Sigmoid colon (tissue), 4 donors: ENCODE results near the gene SACM1L.

Experiments used
- EP300 ChIP-seq, 4 donors: sonication (generic); formaldehyde crosslinking; IDR thresholded peaks; one replicate each; pipeline ENCODE4 v1.6.1; 2017; ENCODE audit warnings: antibody characterized with exemption in 4 of 4
- TF ChIP-seq, protein P1 (sequence below), 4 experiments: fragments of 450-650 bp in 3 of 4; fragments of 200-600 bp in 1 of 4; IDR thresholded peaks; one replicate each; pipeline ENCODE4 v1.5.1; 2016 to 2019; ENCODE audit warnings: antibody characterized with exemption in 4 of 4, mild to moderate bottlenecking in 3 of 4, moderate library complexity in 2 of 4

DNA sequence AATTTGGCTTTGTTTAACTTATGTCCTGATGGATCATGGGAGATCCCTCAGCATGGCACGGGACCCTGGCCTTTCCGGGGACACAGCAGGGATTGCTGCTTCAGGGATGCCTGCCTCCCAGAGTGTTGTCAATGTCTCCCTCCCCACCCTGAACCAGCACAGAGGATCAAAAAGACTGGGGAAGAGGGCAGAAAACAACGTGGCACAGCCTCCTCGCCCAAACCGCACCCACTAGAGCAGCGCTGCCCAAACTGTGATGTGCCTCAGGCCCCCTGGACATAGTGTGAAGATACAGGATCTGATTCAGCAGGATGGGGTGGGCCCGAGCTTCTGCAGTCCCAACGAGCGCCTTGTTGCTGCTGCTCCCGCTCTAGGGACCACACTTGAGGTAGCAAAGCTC, 72.6 kb downstream of the SACM1L start:
- TF ChIP-seq, protein P1, sequence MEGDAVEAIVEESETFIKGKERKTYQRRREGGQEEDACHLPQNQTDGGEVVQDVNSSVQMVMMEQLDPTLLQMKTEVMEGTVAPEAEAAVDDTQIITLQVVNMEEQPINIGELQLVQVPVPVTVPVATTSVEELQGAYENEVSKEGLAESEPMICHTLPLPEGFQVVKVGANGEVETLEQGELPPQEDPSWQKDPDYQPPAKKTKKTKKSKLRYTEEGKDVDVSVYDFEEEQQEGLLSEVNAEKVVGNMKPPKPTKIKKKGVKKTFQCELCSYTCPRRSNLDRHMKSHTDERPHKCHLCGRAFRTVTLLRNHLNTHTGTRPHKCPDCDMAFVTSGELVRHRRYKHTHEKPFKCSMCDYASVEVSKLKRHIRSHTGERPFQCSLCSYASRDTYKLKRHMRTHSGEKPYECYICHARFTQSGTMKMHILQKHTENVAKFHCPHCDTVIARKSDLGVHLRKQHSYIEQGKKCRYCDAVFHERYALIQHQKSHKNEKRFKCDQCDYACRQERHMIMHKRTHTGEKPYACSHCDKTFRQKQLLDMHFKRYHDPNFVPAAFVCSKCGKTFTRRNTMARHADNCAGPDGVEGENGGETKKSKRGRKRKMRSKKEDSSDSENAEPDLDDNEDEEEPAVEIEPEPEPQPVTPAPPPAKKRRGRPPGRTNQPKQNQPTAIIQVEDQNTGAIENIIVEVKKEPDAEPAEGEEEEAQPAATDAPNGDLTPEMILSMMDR (IDR thresholded peaks at IDR 0.05), result no peak
- no peak for TF ChIP-seq EP300 (IDR thresholded peaks at IDR 0.05)
